K562 (cell line): ENCODE measurements around the gene NEXN. TPM values are rescaled to one million over a fixed set of nuclear protein-coding genes. Genes with fewer than 3 reads are reported as not detected.
A peak's percentile ranks its signal among the peaks of the same experiment; 100 is the strongest.

ENCODE experiments used
- CSDE1 ChIP-seq, 2 experiments: fragments of 450-650 bp; IDR thresholded peaks; 2 replicates each; pipeline ENCODE4 v1.6.1; 2016; ENCODE audit warnings: mild to moderate bottlenecking in 1 of 2
- CTBP1 ChIP-seq: fragments of 450-650 bp; IDR thresholded peaks from 2 replicates; pipeline ENCODE4 v1.6.1; 2016; ENCODE audit warnings: borderline replicate concordance
- GTF2E2 ChIP-seq: fragments of 200-800 bp; sonication (Bioruptor generic); IDR thresholded peaks from 2 replicates; pipeline ENCODE4 v1.6.1; 2016; ENCODE audit warnings: missing genetic modification characterization, missing compliant biosample characterization
- HDAC1 ChIP-seq, 2 experiments: fragments of 450-650 bp; IDR thresholded peaks; 2 replicates each; pipeline ENCODE4 v1.6.1; 2016 to 2017; ENCODE audit warnings: inconsistent platforms in 1 of 2, mild to moderate bottlenecking in 1 of 2, moderate library complexity in 1 of 2
- MAFK ChIP-seq: IDR thresholded peaks from 2 replicates; pipeline ENCODE4 v1.6.1; 2011; ENCODE audit warnings: low read length, improper control_type of control experiment
- RFX5 ChIP-seq: IDR thresholded peaks from 2 replicates; pipeline ENCODE4 v1.6.1; 2011; ENCODE audit warnings: low read depth, mild to moderate bottlenecking, improper control_type of control experiment, low read length
- SMARCA4 ChIP-seq: fragments of 450-650 bp; IDR thresholded peaks from 2 replicates; pipeline ENCODE4 v1.6.1; 2016
- XRCC4 ChIP-seq: IDR thresholded peaks from one replicate; pipeline ENCODE4 v1.6.1; 2011; ENCODE audit not compliant: insufficient read depth, insufficient read length; ENCODE audit errors: extremely low read depth
- ZBTB8A ChIP-seq: fragments of 450-650 bp; IDR thresholded peaks from 2 replicates; pipeline ENCODE4 v1.6.1; 2018; ENCODE audit warnings: mild to moderate bottlenecking, moderate library complexity; ENCODE audit not compliant: partially characterized antibody
- ZNF134 ChIP-seq: fragments of 250-450 bp; sonication (Bioruptor Pico); conservative IDR thresholded peaks from 2 replicates; pipeline ENCODE4 v1.4.0; 2020
- ZNF146 ChIP-seq: IDR thresholded peaks from one replicate; pipeline ENCODE4 v1.6.1; 2018; ENCODE audit warnings: missing compliant biosample characterization; ENCODE audit not compliant: unreplicated experiment
- ZNF592 ChIP-seq: fragments of 450-650 bp; IDR thresholded peaks from 2 replicates; pipeline ENCODE4 v1.6.1; 2017; ENCODE audit warnings: antibody characterized with exemption, mild to moderate bottlenecking
- polyA plus RNA-seq, 8 experiments: library from polyadenylated mRNA; depleted of rRNA in 4 of 8; stranded (reverse) in 5 of 8; unstranded in 3 of 8; fragments of >200 nt; fragmentation: Nextera tagmentation in 2 of 8; fragmentation: Illumina TruSeq in 1 of 8; extraction: Ambion mirVana in 2 of 8; extraction: Trizol in 1 of 8; gene quantifications; 2 replicates each; pipeline versions ENCODE4 v1.2.1 to v1.2.3, GENCODE V29; 2011 to 2014; ENCODE audit warnings: inconsistent platforms in 1 of 8, missing spikeins in 1 of 8
- total RNA-seq, 7 experiments: library from RNA; depleted of rRNA in 6 of 7; stranded (reverse); fragments of >200 nt in 6 of 7; fragmentation: Illumina TruSeq in 2 of 7; extraction: Trizol in 2 of 7; gene quantifications; 2 replicates each; pipeline versions ENCODE4 v1.2.1 to v1.2.3, GENCODE V29; 2011 to 2021; ENCODE audit warnings: low replicate concordance in 1 of 7
- TF ChIP-seq, protein P1 (sequence below): fragments of 200-800 bp; sonication (Bioruptor generic); IDR thresholded peaks from 2 replicates; pipeline ENCODE4 v1.6.1; 2016; ENCODE audit warnings: missing genetic modification characterization, missing compliant biosample characterization
- TF ChIP-seq, protein P2 (sequence below): fragments of 450-650 bp; IDR thresholded peaks from 2 replicates; pipeline ENCODE4 v1.7.1; 2018; ENCODE audit warnings: mild to moderate bottlenecking, low read depth; ENCODE audit not compliant: partially characterized antibody

Gene NEXN
- total and polyA plus RNA-seq, 9 of the 15 experiments (the other 6 are each of a cell fraction or from before 2014, with no cell fraction given): 0.18 to 1.8 (median 0.76) TPM

- TF ChIP-seq, protein P1, sequence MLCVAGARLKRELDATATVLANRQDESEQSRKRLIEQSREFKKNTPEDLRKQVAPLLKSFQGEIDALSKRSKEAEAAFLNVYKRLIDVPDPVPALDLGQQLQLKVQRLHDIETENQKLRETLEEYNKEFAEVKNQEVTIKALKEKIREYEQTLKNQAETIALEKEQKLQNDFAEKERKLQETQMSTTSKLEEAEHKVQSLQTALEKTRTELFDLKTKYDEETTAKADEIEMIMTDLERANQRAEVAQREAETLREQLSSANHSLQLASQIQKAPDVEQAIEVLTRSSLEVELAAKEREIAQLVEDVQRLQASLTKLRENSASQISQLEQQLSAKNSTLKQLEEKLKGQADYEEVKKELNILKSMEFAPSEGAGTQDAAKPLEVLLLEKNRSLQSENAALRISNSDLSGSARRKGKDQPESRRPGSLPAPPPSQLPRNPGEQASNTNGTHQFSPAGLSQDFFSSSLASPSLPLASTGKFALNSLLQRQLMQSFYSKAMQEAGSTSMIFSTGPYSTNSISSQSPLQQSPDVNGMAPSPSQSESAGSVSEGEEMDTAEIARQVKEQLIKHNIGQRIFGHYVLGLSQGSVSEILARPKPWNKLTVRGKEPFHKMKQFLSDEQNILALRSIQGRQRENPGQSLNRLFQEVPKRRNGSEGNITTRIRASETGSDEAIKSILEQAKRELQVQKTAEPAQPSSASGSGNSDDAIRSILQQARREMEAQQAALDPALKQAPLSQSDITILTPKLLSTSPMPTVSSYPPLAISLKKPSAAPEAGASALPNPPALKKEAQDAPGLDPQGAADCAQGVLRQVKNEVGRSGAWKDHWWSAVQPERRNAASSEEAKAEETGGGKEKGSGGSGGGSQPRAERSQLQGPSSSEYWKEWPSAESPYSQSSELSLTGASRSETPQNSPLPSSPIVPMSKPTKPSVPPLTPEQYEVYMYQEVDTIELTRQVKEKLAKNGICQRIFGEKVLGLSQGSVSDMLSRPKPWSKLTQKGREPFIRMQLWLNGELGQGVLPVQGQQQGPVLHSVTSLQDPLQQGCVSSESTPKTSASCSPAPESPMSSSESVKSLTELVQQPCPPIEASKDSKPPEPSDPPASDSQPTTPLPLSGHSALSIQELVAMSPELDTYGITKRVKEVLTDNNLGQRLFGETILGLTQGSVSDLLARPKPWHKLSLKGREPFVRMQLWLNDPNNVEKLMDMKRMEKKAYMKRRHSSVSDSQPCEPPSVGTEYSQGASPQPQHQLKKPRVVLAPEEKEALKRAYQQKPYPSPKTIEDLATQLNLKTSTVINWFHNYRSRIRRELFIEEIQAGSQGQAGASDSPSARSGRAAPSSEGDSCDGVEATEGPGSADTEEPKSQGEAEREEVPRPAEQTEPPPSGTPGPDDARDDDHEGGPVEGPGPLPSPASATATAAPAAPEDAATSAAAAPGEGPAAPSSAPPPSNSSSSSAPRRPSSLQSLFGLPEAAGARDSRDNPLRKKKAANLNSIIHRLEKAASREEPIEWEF (CRISPR knock-in tag): no peak
- no peak for TF ChIP-seq MAFK
- TF ChIP-seq HDAC1 (IDR thresholded peaks at IDR 0.05): peak in 1 of 2 experiments; percentile 91; a peak in 2 of 4 replicates
- no peak for TF ChIP-seq ZNF146 (CRISPR knock-in tag)
- TF ChIP-seq CSDE1 (IDR thresholded peaks at IDR 0.05): 0 out of 4 replicates have a peak, but pooled peaks of 1 of the 2 experiments have one; percentile 31
- TF ChIP-seq CTBP1: peak; percentile 72
- no peak for TF ChIP-seq ZNF134
- TF ChIP-seq RFX5: no peak
- TF ChIP-seq, protein P2, sequence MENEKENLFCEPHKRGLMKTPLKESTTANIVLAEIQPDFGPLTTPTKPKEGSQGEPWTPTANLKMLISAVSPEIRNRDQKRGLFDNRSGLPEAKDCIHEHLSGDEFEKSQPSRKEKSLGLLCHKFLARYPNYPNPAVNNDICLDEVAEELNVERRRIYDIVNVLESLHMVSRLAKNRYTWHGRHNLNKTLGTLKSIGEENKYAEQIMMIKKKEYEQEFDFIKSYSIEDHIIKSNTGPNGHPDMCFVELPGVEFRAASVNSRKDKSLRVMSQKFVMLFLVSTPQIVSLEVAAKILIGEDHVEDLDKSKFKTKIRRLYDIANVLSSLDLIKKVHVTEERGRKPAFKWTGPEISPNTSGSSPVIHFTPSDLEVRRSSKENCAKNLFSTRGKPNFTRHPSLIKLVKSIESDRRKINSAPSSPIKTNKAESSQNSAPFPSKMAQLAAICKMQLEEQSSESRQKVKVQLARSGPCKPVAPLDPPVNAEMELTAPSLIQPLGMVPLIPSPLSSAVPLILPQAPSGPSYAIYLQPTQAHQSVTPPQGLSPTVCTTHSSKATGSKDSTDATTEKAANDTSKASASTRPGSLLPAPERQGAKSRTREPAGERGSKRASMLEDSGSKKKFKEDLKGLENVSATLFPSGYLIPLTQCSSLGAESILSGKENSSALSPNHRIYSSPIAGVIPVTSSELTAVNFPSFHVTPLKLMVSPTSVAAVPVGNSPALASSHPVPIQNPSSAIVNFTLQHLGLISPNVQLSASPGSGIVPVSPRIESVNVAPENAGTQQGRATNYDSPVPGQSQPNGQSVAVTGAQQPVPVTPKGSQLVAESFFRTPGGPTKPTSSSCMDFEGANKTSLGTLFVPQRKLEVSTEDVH: no peak
- TF ChIP-seq ZNF592: 0 out of 2 replicates have a peak, but pooled peaks have one; percentile 13
- TF ChIP-seq SMARCA4: no peak
- TF ChIP-seq ZBTB8A: no peak
- TF ChIP-seq XRCC4: no peak
- TF ChIP-seq GTF2E2 (tag): no peak; the same call in 1 of the 2 replicates
These were observed 90.8 kb downstream of the NEXN start, which contains the start of gene FUBP1 (continued) for GRCh38 chr1:77978969-77979876.
